A673 (cell line): ENCODE results near the gene STPG3.

ENCODE experiments used
- EZH2 ChIP-seq: fragments of 200-600 bp; sonication (generic); IDR thresholded peaks from 2 replicates; pipeline ENCODE4 v1.6.1; 2017; ENCODE audit warnings: borderline replicate concordance, low read depth, mild to moderate bottlenecking, mixed read lengths, antibody characterized with exemption, low read length; ENCODE audit not compliant: poor library complexity, severe bottlenecking
- TF ChIP-seq, protein P1 (sequence below): fragments of 300-800, 200-600 bp; sonication (generic); conservative IDR thresholded peaks from 2 replicates; pipeline ENCODE4 v1.5.1; 2017; ENCODE audit warnings: low read depth, mild to moderate bottlenecking, antibody characterized with exemption, low read length, moderate library complexity, mixed read lengths

DNA sequence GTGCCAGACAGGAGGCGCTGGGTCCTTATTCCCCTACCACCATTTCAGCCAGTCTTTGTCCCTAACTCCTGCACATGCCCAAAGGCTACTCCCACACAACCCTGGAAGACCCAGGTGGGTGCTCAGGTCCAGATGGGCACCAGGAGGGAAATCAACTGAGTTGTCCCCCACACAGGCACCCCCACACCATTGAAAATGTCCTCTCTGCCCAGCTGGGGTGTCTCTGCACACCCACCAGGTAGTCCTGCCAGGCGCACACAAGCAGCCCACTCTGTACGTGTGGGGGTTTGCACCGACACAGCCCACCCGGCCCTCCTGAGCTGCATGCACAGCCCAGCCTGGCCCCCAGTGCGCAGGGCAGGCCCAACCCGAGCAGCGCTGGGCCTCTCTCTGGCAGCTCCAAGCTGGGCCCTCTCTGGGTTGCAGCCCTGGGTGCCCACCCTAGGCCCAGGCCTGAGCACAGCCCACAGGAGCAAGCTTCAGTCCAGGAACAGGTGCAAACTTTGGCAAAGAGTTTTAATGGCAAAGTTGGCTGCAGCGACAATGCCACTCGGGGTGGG is 31.2 kb upstream of the STPG3 start:
- TF ChIP-seq, protein P1, sequence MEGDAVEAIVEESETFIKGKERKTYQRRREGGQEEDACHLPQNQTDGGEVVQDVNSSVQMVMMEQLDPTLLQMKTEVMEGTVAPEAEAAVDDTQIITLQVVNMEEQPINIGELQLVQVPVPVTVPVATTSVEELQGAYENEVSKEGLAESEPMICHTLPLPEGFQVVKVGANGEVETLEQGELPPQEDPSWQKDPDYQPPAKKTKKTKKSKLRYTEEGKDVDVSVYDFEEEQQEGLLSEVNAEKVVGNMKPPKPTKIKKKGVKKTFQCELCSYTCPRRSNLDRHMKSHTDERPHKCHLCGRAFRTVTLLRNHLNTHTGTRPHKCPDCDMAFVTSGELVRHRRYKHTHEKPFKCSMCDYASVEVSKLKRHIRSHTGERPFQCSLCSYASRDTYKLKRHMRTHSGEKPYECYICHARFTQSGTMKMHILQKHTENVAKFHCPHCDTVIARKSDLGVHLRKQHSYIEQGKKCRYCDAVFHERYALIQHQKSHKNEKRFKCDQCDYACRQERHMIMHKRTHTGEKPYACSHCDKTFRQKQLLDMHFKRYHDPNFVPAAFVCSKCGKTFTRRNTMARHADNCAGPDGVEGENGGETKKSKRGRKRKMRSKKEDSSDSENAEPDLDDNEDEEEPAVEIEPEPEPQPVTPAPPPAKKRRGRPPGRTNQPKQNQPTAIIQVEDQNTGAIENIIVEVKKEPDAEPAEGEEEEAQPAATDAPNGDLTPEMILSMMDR, result no peak
- TF ChIP-seq EZH2, result no peak
